VCaP (cell line): ENCODE measurements around the gene LRRC26.
A peak's percentile ranks its signal among the peaks of the same experiment; 100 is the strongest.

Experiments used
- H3K27ac ChIP-seq: fragments of 450-650 bp; 2 replicates; pipeline ENCODE4 v1.5.1; 2017
- CTCF ChIP-seq: fragments of 450-650 bp; conservative IDR thresholded peaks from 2 replicates; pipeline ENCODE4 v1.5.1; 2017; ENCODE audit warnings: mild to moderate bottlenecking, moderate library complexity

LRRC26 gene

GRCh38 chr9:137191245-137191644, 21.4 kb upstream of the LRRC26 start:
- no peak for TF ChIP-seq CTCF
- peak overlapping the region; percentile 97 for H3K27ac ChIP-seq

GRCh38 chr9:137190315-137190856, 20.5 kb upstream of the LRRC26 start:
- peak overlapping the region; percentile 97 for H3K27ac ChIP-seq
- peak; percentile 42 for TF ChIP-seq CTCF

GRCh38 chr9:137189297-137190295, 19.7 kb upstream of the LRRC26 start:
- no peak for TF ChIP-seq CTCF
- H3K27ac ChIP-seq, result peak overlapping the region; percentile 97

GRCh38 chr9:137188490-137189296, 18.8 kb upstream of the LRRC26 start, which contains the start of the genes ANAPC2 and SSNA1:
ANAPC2 (minus strand) TSS chr9:137188560; CDS start chr9:137188532, 28 bp downstream.
SSNA1 (plus strand) TSS chr9:137188676; CDS start chr9:137188727, 51 bp downstream.
- peak within 1 kb of the TSS; percentile 97 for H3K27ac ChIP-seq
- peak; percentile 52 for TF ChIP-seq CTCF

- H3K27ac ChIP-seq, result peak overlapping the region; percentile 97
- TF ChIP-seq CTCF, result no peak
Observed at GRCh38 chr9:137188086-137188489, 18.2 kb upstream of the LRRC26 start.

GRCh38 chr9:137187386-137187785, 17.5 kb upstream of the LRRC26 start:
- no peak for TF ChIP-seq CTCF
- peak overlapping the region; percentile 97; the same call in 1 of the 2 replicates for H3K27ac ChIP-seq

GRCh38 chr9:137186385-137186784, 16.5 kb upstream of the LRRC26 start:
- peak overlapping the region; percentile 16; the same call in 1 of the 2 replicates for H3K27ac ChIP-seq

More at GRCh38 chr9:137186385-137186784, 16.5 kb upstream of the LRRC26 start:
- TF ChIP-seq CTCF, result no peak
